GM12878 (cell line): ENCODE data around the gene RAPH1. TPM values are rescaled to one million over a fixed set of nuclear protein-coding genes. Genes with fewer than 3 reads are reported as not detected.

ENCODE experiments used
- ATAC-seq: fragments of 200-7000 bp; cut with Tn5 transposase; 3 replicates; pipeline ENCODE4 v1.9.1; 2020; ENCODE audit warnings: mild to moderate bottlenecking, moderate library complexity
- BruUV-seq: library from RNA; stranded (reverse); fragments of 400-500 nt; replicated peaks from 2 replicates; lab custom pipeline; 2021; lab: Mats Ljungman, UMichigan
- CTCF ChIA-PET: fragments of 300-600 bp; sonication (Branson Sonifier 250); formaldehyde crosslinking; extraction: SDS; loops from one replicate; lab custom pipeline; 2021; ENCODE audit warnings: inconsistent platforms; lab: Yijun Ruan, JAX
- POLR2A ChIA-PET: fragments of 350-600 bp; formaldehyde crosslinking; extraction: SDS; loops from one replicate; lab custom pipeline; 2021; ENCODE audit warnings: inconsistent platforms; lab: Charles Lee
- RAD21 ChIA-PET: fragments of 300-600 bp; sonication (Branson Sonifier 250); formaldehyde crosslinking; loops from one replicate; lab custom pipeline; 2023; ENCODE audit warnings: antibody characterized with exemption; ENCODE audit not compliant: unreplicated experiment; lab: Charles Lee
- SMC1A ChIA-PET: fragments of 300-600 bp; sonication (Branson Sonifier 250); formaldehyde crosslinking; loops from one replicate; lab custom pipeline; 2023; ENCODE audit not compliant: unreplicated experiment, uncharacterized antibody; lab: Charles Lee
- DNase-seq: peaks from one replicate; pipeline ENCODE4 v3.0.0-alpha.2; 2011; ENCODE audit warnings: low read depth, low spot score
- FAIRE-seq: peaks from 3 replicates; lab custom pipeline; 2011; peaks lifted over from hg19 to GRCh38; lab: Jason Lieb, UNC
- H2AFZ ChIP-seq: 2 replicates; pipeline ENCODE4 v1.6.0; 2011; ENCODE audit warnings: low read depth, low read length, control low read depth; ENCODE audit not compliant: control insufficient read depth
- H3K27ac ChIP-seq: 2 replicates; pipeline ENCODE4 v1.5.1; 2011; ENCODE audit warnings: control low read depth; ENCODE audit not compliant: control insufficient read depth, insufficient read depth
- H3K27me3 ChIP-seq, 2 experiments: replicated peaks in 1 of 2; 2 replicates each; pipeline versions ENCODE4 v1.6.0 to v1.6.1; 2011; ENCODE audit warnings: low read length in 1 of 2; ENCODE audit not compliant: control insufficient read depth in 2 of 2, insufficient read depth in 2 of 2
- H3K36me3 ChIP-seq, 2 experiments: 2 replicates each; pipeline ENCODE4 v1.5.1; 2011; ENCODE audit warnings: low read length in 1 of 2; ENCODE audit not compliant: control insufficient read depth in 2 of 2, insufficient read depth in 2 of 2
- H3K4me1 ChIP-seq: 2 replicates; pipeline ENCODE4 v1.6.1; 2011; ENCODE audit warnings: mild to moderate bottlenecking, low read length, moderate library complexity, mixed read lengths; ENCODE audit not compliant: control insufficient read depth, insufficient read depth
- H3K4me2 ChIP-seq: 2 replicates; pipeline ENCODE4 v1.6.0; 2011; ENCODE audit warnings: control low read depth; ENCODE audit not compliant: control insufficient read depth, insufficient read depth
- H3K4me3 ChIP-seq: fragments of 200-600 bp; sonication (generic); 2 replicates; pipeline ENCODE4 v1.5.1; 2016
- H3K79me2 ChIP-seq: 2 replicates; pipeline ENCODE4 v1.6.0; 2011; ENCODE audit warnings: low read length; ENCODE audit not compliant: control insufficient read depth, insufficient read depth
- H3K9ac ChIP-seq: 2 replicates; pipeline ENCODE4 v1.8.0; 2011; ENCODE audit warnings: low read length, control low read depth, mixed read lengths; ENCODE audit not compliant: control insufficient read depth, insufficient read depth
- H3K9me3 ChIP-seq: replicated peaks from 3 replicates; pipeline ENCODE4 v1.5.1; 2011; ENCODE audit warnings: mild to moderate bottlenecking, low read length; ENCODE audit not compliant: control insufficient read depth, insufficient read depth
- H4K20me1 ChIP-seq: 2 replicates; pipeline ENCODE4 v1.6.0; 2011; ENCODE audit not compliant: control insufficient read depth, insufficient read depth
- ASH2L ChIP-seq: fragments of 300-600, 200-600 bp; sonication (generic); IDR thresholded peaks from 2 replicates; pipeline ENCODE4 v1.6.1; 2017; ENCODE audit warnings: low read depth, mild to moderate bottlenecking, borderline replicate concordance
- BCL11A ChIP-seq: IDR thresholded peaks from 2 replicates; pipeline ENCODE4 v1.6.1; 2011; ENCODE audit warnings: low read depth, low read length
- CREM ChIP-seq: IDR thresholded peaks from 2 replicates; pipeline ENCODE4 v1.6.1; 2014; ENCODE audit warnings: antibody characterized with exemption, low read depth
- FOXK2 ChIP-seq: fragments of 450-650 bp; IDR thresholded peaks from 2 replicates; pipeline ENCODE4 v1.6.1; 2017; ENCODE audit warnings: mild to moderate bottlenecking, moderate library complexity
- HDGF ChIP-seq: fragments of 450-650 bp; IDR thresholded peaks from 2 replicates; pipeline ENCODE4 v1.6.1; 2016; ENCODE audit warnings: antibody characterized with exemption
- HSF1 ChIP-seq: fragments of 150-350 bp; IDR thresholded peaks from 2 replicates; pipeline ENCODE4 v1.6.1; 2014; ENCODE audit warnings: mild to moderate bottlenecking, low read depth, low read length
- LARP7 ChIP-seq: fragments of 450-650 bp; IDR thresholded peaks from 2 replicates; pipeline ENCODE4 v1.6.1; 2017; ENCODE audit warnings: mild to moderate bottlenecking
- PAX8 ChIP-seq: fragments of 450-650 bp; IDR thresholded peaks from 2 replicates; pipeline ENCODE4 v1.6.1; 2017; ENCODE audit warnings: mild to moderate bottlenecking, moderate library complexity
- PKNOX1 ChIP-seq: fragments of 450-650 bp; IDR thresholded peaks from 2 replicates; pipeline ENCODE4 v1.6.1; 2016; ENCODE audit warnings: mild to moderate bottlenecking
- RAD51 ChIP-seq: fragments of 450-650 bp; IDR thresholded peaks from 2 replicates; pipeline ENCODE4 v1.6.1; 2016; ENCODE audit warnings: moderate library complexity, mild to moderate bottlenecking, inconsistent platforms
- USF2 ChIP-seq: IDR thresholded peaks from 2 replicates; pipeline ENCODE4 v1.6.1; 2011; ENCODE audit warnings: low read depth, low read length, improper control_type of control experiment, borderline replicate concordance
- YY1 ChIP-seq: IDR thresholded peaks from 2 replicates; pipeline ENCODE4 v1.6.1; 2011; ENCODE audit warnings: low read depth, mild to moderate bottlenecking, low read length
- ZBTB11 ChIP-seq: fragments of 450-650 bp; formaldehyde crosslinking; IDR thresholded peaks from 2 replicates; pipeline ENCODE4 v1.5.0; 2022; ENCODE audit warnings: mild to moderate bottlenecking, missing genetic modification characterization
- WGBS: methylation state at CpG from one replicate; pipeline ENCODE4 v1.1.6; 2016; ENCODE audit warnings: low lambda C conversion rate; ENCODE audit not compliant: insufficient replicate concordance, insufficient coverage; ENCODE audit errors: missing lambda C conversion rate; 5-methylcytosine and 5-hydroxymethylcytosine counted together
- in situ Hi-C: fragments of 300-500 bp; cut with MboI; formaldehyde crosslinking; loops from 9 replicates; pipeline ENCODE4 v1.14.3; 2018; ENCODE audit warnings: mixed read lengths
- intact Hi-C: fragments of 100-400 bp; cut with micrococcal nuclease; formaldehyde crosslinking; loops from one replicate; pipeline ENCODE4 v1.14.2; 2022; ENCODE audit not compliant: unreplicated experiment
- polyA plus RNA-seq, 11 experiments: library from polyadenylated mRNA; depleted of rRNA in 4 of 11; unstranded in 6 of 11; stranded (reverse) in 5 of 11; fragments of >200 nt; fragmentation: Nextera tagmentation in 4 of 11; fragmentation: Illumina TruSeq in 1 of 11; extraction: Ambion mirVana in 4 of 11; extraction: Trizol in 1 of 11; gene quantifications; 1 replicate in 1 of 11; 2 replicates in 10 of 11; pipeline versions ENCODE4 v1.2.1 to v1.2.3, GENCODE V29; 2011 to 2016; ENCODE audit warnings: inconsistent platforms in 2 of 11, missing spikeins in 2 of 11, low read depth in 1 of 11
- total RNA-seq, 4 experiments: library from RNA; depleted of rRNA in 3 of 4; stranded (reverse); fragments of >200 nt in 3 of 4; fragmentation: Illumina TruSeq in 1 of 4; extraction: Trizol in 1 of 4; gene quantifications; 2 replicates each; pipeline versions ENCODE4 v1.2.1 to v1.2.3, GENCODE V29; 2013 to 2021

The RAPH1 gene
- total and polyA plus RNA-seq, 10 of the 15 experiments (the other 5 are each of a cell fraction or from before 2014, with no cell fraction given) = 0.09 to 0.90 (median 0.21) TPM; not detected in 7

GRCh38 chr2:203436496-203436895 lies 98.6 kb downstream of the RAPH1 start:
- H3K27ac ChIP-seq = no peak overlapping the region

More at GRCh38 chr2:203436496-203436895, 98.6 kb downstream of the RAPH1 start:
- no peak for TF ChIP-seq HSF1
- TF ChIP-seq USF2 = no peak
- TF ChIP-seq CREM = no peak
- TF ChIP-seq ZBTB11 (CRISPR knock-in tag) = no peak
- no peak for TF ChIP-seq RAD51
- TF ChIP-seq LARP7 = no peak
- no peak for TF ChIP-seq ASH2L
- TF ChIP-seq YY1 = no peak
- no peak for TF ChIP-seq BCL11A
- no peak for TF ChIP-seq HDGF
- TF ChIP-seq PKNOX1 = no peak
- no peak for TF ChIP-seq FOXK2
- TF ChIP-seq PAX8 = no peak
- no TSS peak for BruUV-seq
- Histone ChIP-seq H3K27me3 (no peaks in the 10 kb centered on the region), H3K79me2 (no peaks in the 10 kb centered on the region), H3K9ac (no peak overlapping the region), H2AFZ (no peak overlapping the region), H3K4me2 (no peak overlapping the region), H3K4me3 (no peak overlapping the region), H3K4me1 (no peaks in the 10 kb centered on the region), H3K36me3 (no peaks in the 10 kb centered on the region), H3K9me3 (no peaks in the 10 kb centered on the region), H4K20me1 (no peaks in the 10 kb centered on the region)
- FAIRE-seq = no peak
- no peak for ATAC-seq
- CTCF ChIA-PET = interaction anchor here (0.6 to 1.6 kb wide), 3 partner anchors 17 to 1052 kb away, joined by 3 to 4 read pairs (median 3); no protein-coding TSS in a partner anchor
- SMC1A ChIA-PET = interaction anchor here (0.6 to 1.0 kb wide), 2 partner anchors 17 to 609 kb away, joined by 3 read pairs; no protein-coding TSS in a partner anchor
- 84% methylated on average over 2 of the region's 2 CpGs for WGBS
- intact Hi-C loops = no loop called here
- POLR2A ChIA-PET = no interaction called here
- DNase-seq = no peak
- in situ Hi-C loops = no loop called here
- RAD21 ChIA-PET = no interaction called here
